ENCODE data around the gene ICAM2. TPM values are rescaled to one million over a fixed set of nuclear protein-coding genes. Genes with fewer than 3 reads are reported as not detected.

Gene ICAM2
- total RNA-seq, 1 donor from 2014 or later: 220 TPM

Other genes starting within 250 kb of the ICAM2 start
- 65.2 and 98.9 TPM in 2 replicates for gene CCDC47, start 247.0 kb downstream of the ICAM2 start, total RNA-seq
- gene DDX42, start 246.5 kb downstream of the ICAM2 start, total RNA-seq: 36.1 and 61.3 TPM in 2 replicates
- gene PSMC5, start 193.2 kb downstream of the ICAM2 start, total RNA-seq: 66.0 and 84.6 TPM in 2 replicates
- 53.1 and 72.6 TPM in 2 replicates for gene FTSJ3, start 193.0 kb downstream of the ICAM2 start, total RNA-seq
- 59.7 and 62.8 TPM in 2 replicates for gene SMARCD2, start 177.9 kb downstream of the ICAM2 start, total RNA-seq
- not detected in 2 replicates for gene CSH2, start 147.0 kb downstream of the ICAM2 start, total RNA-seq
- not detected in 2 replicates for gene GH2, start 138.7 kb downstream of the ICAM2 start, total RNA-seq
- gene CSH1, start 124.1 kb downstream of the ICAM2 start, total RNA-seq: not detected in 2 replicates
- not detected in 2 replicates for gene CSHL1, start 109.4 kb downstream of the ICAM2 start, total RNA-seq
- gene GH1, start 101.8 kb downstream of the ICAM2 start, total RNA-seq: not detected in 2 replicates
- 0.51 and 3.0 TPM in 2 replicates for gene CD79B, start 88.3 kb downstream of the ICAM2 start, total RNA-seq
- 0.13 TPM in 1 of 2 replicates, not detected in the other for gene SCN4A, start 47.7 kb downstream of the ICAM2 start, total RNA-seq
- 0.51 and 0.76 TPM in 2 replicates for gene PRR29, start 22.3 kb downstream of the ICAM2 start, total RNA-seq
- gene ERN1, start 109.5 kb upstream of the ICAM2 start, total RNA-seq: 5.6 and 14.3 TPM in 2 replicates
- 20.2 and 29.2 TPM in 2 replicates for gene TEX2, start 242.6 kb upstream of the ICAM2 start, total RNA-seq

Data from dermis microvascular lymphatic vessel endothelial cell (primary cell).